ENCODE measurements around the gene ZNF888. TPM values are rescaled to one million over a fixed set of nuclear protein-coding genes. Genes with fewer than 3 reads are reported as not detected.
"Not testable (repeated sequence)": the region's sequence is repeated elsewhere in the genome, so short reads cannot be mapped to it uniquely, and the experiment has no call there.

ZNF888 gene
- total RNA-seq, 6 experiments from 2014 or later, result 0.37 to 2.0 (median 0.76) TPM

GRCh38 chr19:52889076-52889475 is 34.2 kb downstream of the ZNF888 start:
- Histone ChIP-seq H3K4me1 (no peaks in the 10 kb centered on the region), H3K27ac (no peak overlapping the region), H3K27me3 (no peaks in the 10 kb centered on the region), H3K9me3 (no peaks in the 10 kb centered on the region), H3K4me3 (no peak overlapping the region), H3K36me3 (peaks cover 0 to 4% (median 0%) of the 10 kb centered on the region in 4 donors)
- 75% methylated on average over 6 of the region's 7 CpGs for WGBS (ENCODE audit: insufficient coverage, low coverage, low lambda C conversion rate, missing lambda C conversion rate)
- ATAC-seq (no peak), DNase-seq (no peak)
- intact Hi-C loops (cut with DNase I), result no loop called here
- TF ChIP-seq CTCF (IDR thresholded peaks at IDR 0.05), result no peak
- no peak for TF ChIP-seq POLR2A (IDR thresholded peaks at IDR 0.05)

- TF ChIP-seq POLR2A (IDR thresholded peaks at IDR 0.05), result no peak
- no peak for TF ChIP-seq CTCF (IDR thresholded peaks at IDR 0.05)
- Histone ChIP-seq H3K27ac (no peak overlapping the region), H3K27me3 (no peaks in the 10 kb centered on the region), H3K4me1 (no peaks in the 10 kb centered on the region), H3K9me3 (peaks cover 0 to 26% (median 5%) of the 10 kb centered on the region in 4 donors), H3K36me3 (peaks cover 0 to 19% (median 0%) of the 10 kb centered on the region in 4 donors), H3K4me3 (no peak overlapping the region)
- ATAC-seq, result no peak
- intact Hi-C loops (cut with DNase I), result no loop called here
- no peak for DNase-seq
- 86% methylated on average over 10 of the region's 11 CpGs for WGBS (ENCODE audit: insufficient coverage, low coverage, low lambda C conversion rate, missing lambda C conversion rate)
Observed at GRCh38 chr19:52880895-52881389, 42.3 kb downstream of the ZNF888 start.

GRCh38 chr19:52872996-52873395 is 50.2 kb downstream of the ZNF888 start:
- DNase-seq; H3K27ac ChIP-seq; H3K27me3 ChIP-seq; H3K9me3 ChIP-seq; H3K36me3 ChIP-seq; ATAC-seq; H3K4me1 ChIP-seq; H3K4me3 ChIP-seq; intact Hi-C loops (cut with DNase I): not testable (repeated sequence)
- 60% methylated on average over 6 of the region's 6 CpGs for WGBS (ENCODE audit: insufficient coverage, low coverage, low lambda C conversion rate, missing lambda C conversion rate)

GRCh38 chr19:52871466-52871865 is 51.8 kb downstream of the ZNF888 start:
- no peak for TF ChIP-seq POLR2A (IDR thresholded peaks at IDR 0.05)
- TF ChIP-seq CTCF (IDR thresholded peaks at IDR 0.05), result no peak
- 92% methylated on average over 3 of the region's 3 CpGs for WGBS (ENCODE audit: insufficient coverage, low coverage, low lambda C conversion rate, missing lambda C conversion rate)
- H3K4me3 ChIP-seq, result no peak overlapping the region

GRCh38 chr19:52868031-52868430 is 55.2 kb downstream of the ZNF888 start:
- H3K36me3 ChIP-seq; H3K9me3 ChIP-seq; H3K4me3 ChIP-seq; H3K27me3 ChIP-seq; intact Hi-C loops (cut with DNase I); H3K4me1 ChIP-seq; H3K27ac ChIP-seq; DNase-seq; ATAC-seq: not testable (repeated sequence)
- 89% methylated on average over 7 of the region's 11 CpGs for WGBS (ENCODE audit: insufficient coverage, low coverage, low lambda C conversion rate, missing lambda C conversion rate)

More at GRCh38 chr19:52871466-52871865, 51.8 kb downstream of the ZNF888 start:
- intact Hi-C loops (cut with DNase I), result no loop called here
- H3K27me3 ChIP-seq, result no peaks in the 10 kb centered on the region
- H3K4me1 ChIP-seq, result no peaks in the 10 kb centered on the region
- H3K9me3 ChIP-seq, result no peaks in the 10 kb centered on the region
- DNase-seq, result no peak
- no peak overlapping the region for H3K27ac ChIP-seq
- no peak for ATAC-seq
- no peaks in the 10 kb centered on the region for H3K36me3 ChIP-seq
